Left ventricle myocardium superior (tissue), 1 donor: ENCODE data around the gene CDK18. TPM values are rescaled to one million over a fixed set of nuclear protein-coding genes. Genes with fewer than 3 reads are reported as not detected.

Experiments used
- ATAC-seq: fragments of 200-7000 bp; cut with Tn5 transposase; one replicate; pipeline ENCODE4 v1.9.1; 2020; ENCODE audit warnings: mild to moderate bottlenecking, moderate library complexity
- DNase-seq: peaks from one replicate; pipeline ENCODE4 v3.0.0-alpha.2; 2020
- intact Hi-C: fragments of 100-400 bp; cut with micrococcal nuclease; formaldehyde crosslinking; loops from one replicate; pipeline ENCODE4 v1.11.0; 2022
- total RNA-seq: library from RNA; stranded (reverse); fragmentation: NEBNext Ultra II Directional; extraction: Animal tissue kit (Norgen Biotek cat#: 25700); gene quantifications from one replicate; pipeline ENCODE4 v1.2.1, GENCODE V29; 2021
- donor health status: DM: no; HTN: yes; CAD: no; lungs with severe emphysema.

Gene CDK18
- total RNA-seq, 1 donor from 2014 or later = 209 TPM

- DNase-seq = peak; percentile 20
- intact Hi-C loops = no loop called here
These were observed 27.8 kb downstream of the CDK18 start for GRCh38 chr1:205532026-205532898.

GRCh38 chr1:205532996-205533735 is 28.7 kb downstream of the CDK18 start:
- DNase-seq (no peak), ATAC-seq (no peak)
- intact Hi-C loops = no loop called here

More at GRCh38 chr1:205532026-205532898, 27.8 kb downstream of the CDK18 start:
- ATAC-seq = no peak

GRCh38 chr1:205533748-205534443 is 29.4 kb downstream of the CDK18 start:
- intact Hi-C loops = no loop called here
- ATAC-seq (no peak), DNase-seq (no peak)

- intact Hi-C loops = no loop called here
- ATAC-seq = peak; percentile 2
- DNase-seq = no peak
These were observed 30.0 kb downstream of the CDK18 start for GRCh38 chr1:205534444-205534985.

- DNase-seq (no peak), ATAC-seq (no peak)
- intact Hi-C loops = no loop called here
These were observed 30.6 kb downstream of the CDK18 start for GRCh38 chr1:205535096-205535495.

GRCh38 chr1:205535866-205536758 is 31.6 kb downstream of the CDK18 start:
- peak; percentile 8 for ATAC-seq
- intact Hi-C loops = no loop called here
- no peak for DNase-seq

- peak; percentile 73 for ATAC-seq
- DNase-seq = peak; percentile 59
- intact Hi-C loops = no loop called here
These were observed 32.4 kb downstream of the CDK18 start for GRCh38 chr1:205536759-205537361.

- intact Hi-C loops = no loop called here
- ATAC-seq (no peak), DNase-seq (no peak)
These were observed 33.0 kb downstream of the CDK18 start for GRCh38 chr1:205537386-205538018.

- no peak for ATAC-seq
- intact Hi-C loops = no loop called here
- no peak for DNase-seq
These were observed 33.9 kb downstream of the CDK18 start for GRCh38 chr1:205538235-205538840.

- DNase-seq (no peak), ATAC-seq (no peak)
- intact Hi-C loops = no loop called here
These were observed 36.9 kb downstream of the CDK18 start for GRCh38 chr1:205541161-205541886.

GRCh38 chr1:205542367-205542766 is 37.9 kb downstream of the CDK18 start:
- DNase-seq (peak; percentile 41), ATAC-seq (peak; percentile 4)
- intact Hi-C loops = no loop called here

GRCh38 chr1:205543351-205544301 is 39.2 kb downstream of the CDK18 start:
- intact Hi-C loops = no loop called here
- ATAC-seq (peak; percentile 87), DNase-seq (peak; percentile 83)

- intact Hi-C loops = no loop called here
- no peak for DNase-seq
- no peak for ATAC-seq
These were observed 40.8 kb downstream of the CDK18 start for GRCh38 chr1:205545001-205545919.

GRCh38 chr1:205545991-205546390 is 41.5 kb downstream of the CDK18 start:
- DNase-seq (no peak), ATAC-seq (no peak)
- intact Hi-C loops = no loop called here

GRCh38 chr1:205546541-205546940 is 42.1 kb downstream of the CDK18 start:
- ATAC-seq (no peak), DNase-seq (no peak)
- intact Hi-C loops = no loop called here
